ENCODE measurements around the gene HNRNPF.

HNRNPF gene

DNA sequence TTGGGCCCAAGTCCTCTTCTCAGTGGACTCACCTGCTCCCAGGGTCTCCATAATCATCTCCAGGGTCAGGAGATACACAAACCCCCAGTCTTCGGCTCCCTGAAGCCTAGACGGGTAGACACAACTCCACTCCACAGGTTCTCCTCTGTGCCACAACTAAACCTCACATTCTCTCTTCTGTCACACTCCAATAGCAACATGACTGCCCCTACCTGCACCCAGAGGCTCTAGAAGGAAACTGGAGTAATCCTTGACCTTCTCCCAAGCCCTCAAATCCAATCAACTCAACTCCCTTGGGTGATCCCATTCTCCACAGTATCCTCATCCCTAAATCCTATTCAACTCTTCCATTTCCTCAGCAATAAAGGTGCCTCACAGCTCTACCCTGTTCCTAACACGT is 16.2 kb downstream of the HNRNPF start:
- H3K27ac ChIP-seq, result peak overlapping the region; percentile 98
- H3K27me3 ChIP-seq, result no peaks in the 10 kb centered on the region
- H3K36me3 ChIP-seq, result peaks cover 56% of the 10 kb centered on the region
- no peak for TF ChIP-seq CTCF (IDR thresholded peaks at IDR 0.05)
- no peaks in the 10 kb centered on the region for H3K9me3 ChIP-seq
- peaks cover 45 to 46% of the 10 kb centered on the region in 2 experiments for H3K4me1 ChIP-seq (ENCODE audit: control insufficient read depth in 1 of 2, insufficient read depth in 1 of 2, low read depth in 1 of 2, low read length in 1 of 2)
- H3K4me3 ChIP-seq (ENCODE audit: low read depth in 1 of 2, low read length in 1 of 2), result no peak overlapping the region

DNA sequence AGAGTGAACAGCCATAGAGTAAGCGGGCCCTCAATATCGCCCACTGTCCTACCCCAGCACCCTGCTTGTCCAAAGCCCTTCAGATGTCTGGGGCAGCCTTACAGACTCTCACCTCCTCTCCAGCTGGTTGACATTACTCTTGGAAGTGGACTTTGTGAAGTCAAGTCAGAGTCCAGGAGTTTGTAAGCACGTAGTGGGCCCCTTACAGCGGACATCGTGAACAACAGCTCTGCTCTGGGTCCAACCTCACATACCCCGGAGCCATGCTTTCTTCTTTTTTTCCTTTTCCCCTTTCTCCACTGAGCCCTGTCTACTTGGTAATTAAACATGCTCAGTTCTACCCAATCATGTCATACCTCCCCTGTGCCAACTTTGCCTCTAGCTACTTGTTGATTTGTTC is 17.5 kb downstream of the HNRNPF start:
- Histone ChIP-seq H3K9me3 (no peaks in the 10 kb centered on the region), H3K27ac (peak overlapping the region; percentile 98), H3K4me1 (ENCODE audit: control insufficient read depth in 1 of 2, insufficient read depth in 1 of 2, low read depth in 1 of 2, low read length in 1 of 2) (peaks cover 36 to 39% of the 10 kb centered on the region in 2 experiments), H3K27me3 (no peaks in the 10 kb centered on the region), H3K36me3 (peaks cover 68% of the 10 kb centered on the region), H3K4me3 (ENCODE audit: low read depth in 1 of 2, low read length in 1 of 2) (no peak overlapping the region)
- TF ChIP-seq CTCF (IDR thresholded peaks at IDR 0.05), result no peak

GRCh38 chr10:43390759-43391158 is 18.2 kb downstream of the HNRNPF start:
- Histone ChIP-seq H3K9me3 (no peaks in the 10 kb centered on the region), H3K4me1 (ENCODE audit: control insufficient read depth in 1 of 2, insufficient read depth in 1 of 2, low read depth in 1 of 2, low read length in 1 of 2) (peaks cover 28 to 32% of the 10 kb centered on the region in 2 experiments), H3K27ac (peak overlapping the region; percentile 39), H3K4me3 (ENCODE audit: low read depth in 1 of 2, low read length in 1 of 2) (no peak overlapping the region), H3K36me3 (peaks cover 76% of the 10 kb centered on the region), H3K27me3 (no peaks in the 10 kb centered on the region)
- peak; percentile 55 for TF ChIP-seq CTCF (IDR thresholded peaks at IDR 0.05)

GRCh38 chr10:43390333-43390732 is 18.7 kb downstream of the HNRNPF start:
- Histone ChIP-seq H3K27me3 (no peaks in the 10 kb centered on the region), H3K36me3 (peaks cover 80% of the 10 kb centered on the region), H3K4me1 (ENCODE audit: control insufficient read depth in 1 of 2, insufficient read depth in 1 of 2, low read depth in 1 of 2, low read length in 1 of 2) (peaks cover 24 to 28% of the 10 kb centered on the region in 2 experiments), H3K27ac (peak overlapping the region; percentile 39), H3K9me3 (no peaks in the 10 kb centered on the region), H3K4me3 (ENCODE audit: low read depth in 1 of 2, low read length in 1 of 2) (no peak overlapping the region)
- TF ChIP-seq CTCF (IDR thresholded peaks at IDR 0.05), result no peak

DNA sequence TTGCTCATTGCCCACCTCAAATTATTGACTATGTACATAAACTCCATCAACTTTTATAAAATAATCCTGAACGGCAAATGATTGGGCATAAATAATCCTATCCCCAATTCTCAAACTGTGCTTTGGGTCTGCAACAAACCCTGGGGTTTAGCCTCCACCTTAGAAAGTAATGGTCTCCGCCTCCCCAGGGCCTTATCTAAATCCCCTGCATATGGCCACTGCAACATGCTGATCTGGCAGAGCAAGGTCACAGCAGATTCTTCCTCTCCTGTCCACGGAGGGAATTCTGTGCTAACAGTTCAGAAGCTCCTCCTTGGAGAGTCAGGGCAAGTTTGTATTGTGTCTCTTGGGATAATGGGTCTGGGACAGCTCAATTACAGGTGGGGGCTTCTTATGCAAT is 19.1 kb downstream of the HNRNPF start:
- no peak for TF ChIP-seq CTCF (IDR thresholded peaks at IDR 0.05)
- H3K36me3 ChIP-seq, result peaks cover 82% of the 10 kb centered on the region
- peak overlapping the region; percentile 39 for H3K27ac ChIP-seq
- no peaks in the 10 kb centered on the region for H3K27me3 ChIP-seq
- no peak overlapping the region for H3K4me3 ChIP-seq (ENCODE audit: low read depth in 1 of 2, low read length in 1 of 2)
- peaks cover 20 to 24% of the 10 kb centered on the region in 2 experiments for H3K4me1 ChIP-seq (ENCODE audit: control insufficient read depth in 1 of 2, insufficient read depth in 1 of 2, low read depth in 1 of 2, low read length in 1 of 2)
- no peaks in the 10 kb centered on the region for H3K9me3 ChIP-seq

DNA sequence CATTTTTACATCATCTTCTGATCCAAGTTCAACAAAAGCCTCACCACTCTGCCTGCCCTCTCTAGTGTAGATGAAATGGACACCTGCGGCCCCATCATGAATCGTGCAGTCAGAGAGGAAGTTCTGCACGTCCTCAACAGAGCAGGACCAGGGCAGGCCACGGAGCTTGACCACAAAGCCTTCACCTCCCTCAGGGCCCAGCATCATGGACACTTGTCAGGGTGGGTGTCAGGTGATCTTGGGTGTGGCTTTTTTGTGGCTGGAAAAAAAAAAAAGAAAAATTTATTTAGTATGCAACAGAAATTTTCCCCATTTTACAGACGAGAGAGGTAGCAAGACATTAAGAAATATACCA is 21.3 kb downstream of the HNRNPF start:
- no peak overlapping the region for H3K27ac ChIP-seq
- peaks cover 79% of the 10 kb centered on the region for H3K36me3 ChIP-seq
- no peaks in the 10 kb centered on the region for H3K27me3 ChIP-seq
- H3K4me3 ChIP-seq (ENCODE audit: low read depth in 1 of 2, low read length in 1 of 2), result no peak overlapping the region
- no peak for TF ChIP-seq CTCF (IDR thresholded peaks at IDR 0.05)
- no peaks in the 10 kb centered on the region for H3K9me3 ChIP-seq
- H3K4me1 ChIP-seq (ENCODE audit: control insufficient read depth in 1 of 2, insufficient read depth in 1 of 2, low read depth in 1 of 2, low read length in 1 of 2), result peaks cover 0 to 1% of the 10 kb centered on the region in 2 experiments

Measured in neutrophil (primary cell).